Ammon's horn (tissue), 1 donor: ENCODE results near the gene TOM1L2.
"Not testable (repeated sequence)": the region's sequence is repeated elsewhere in the genome, so short reads cannot be mapped to it uniquely, and the experiment has no call there.

ENCODE experiments used
- DNase-seq: peaks from one replicate; pipeline ENCODE4 v3.0.0-alpha.2; 2016; ENCODE audit warnings: low spot score

TOM1L2 gene

DNA sequence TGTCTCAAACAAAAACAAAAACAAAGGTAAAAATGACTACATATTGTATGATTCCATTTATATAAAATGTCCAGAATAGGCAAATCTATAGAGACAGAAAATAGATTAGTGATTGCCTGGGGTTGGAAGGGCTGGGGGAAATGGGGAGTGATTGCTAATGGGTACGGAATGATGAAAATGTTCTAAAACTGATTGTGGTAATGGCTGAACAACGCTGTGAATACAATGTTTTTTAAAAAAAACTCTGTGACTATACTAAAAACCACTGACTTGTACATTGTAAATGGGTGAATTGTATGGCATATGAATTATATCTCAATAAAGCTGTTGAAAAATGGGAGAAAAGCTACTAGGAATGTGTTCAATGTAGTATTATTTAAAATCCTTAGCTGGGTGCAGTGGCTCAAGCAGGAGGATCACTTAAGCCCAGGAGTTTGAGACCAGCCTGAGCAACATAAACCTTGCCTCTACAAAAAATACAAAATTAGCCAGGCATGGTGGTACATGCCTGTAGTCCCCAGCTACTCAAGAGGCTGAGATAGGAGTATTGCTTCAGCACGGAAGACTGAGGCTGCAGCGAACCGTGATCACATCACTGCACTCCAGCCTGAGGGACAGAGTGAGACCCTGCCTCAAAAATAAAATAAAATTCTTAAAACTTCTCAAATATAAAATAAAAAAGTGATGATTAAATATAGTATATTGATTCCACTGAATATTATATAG, 47.9 kb downstream of the TOM1L2 start:
- DNase-seq, result no peak

DNA sequence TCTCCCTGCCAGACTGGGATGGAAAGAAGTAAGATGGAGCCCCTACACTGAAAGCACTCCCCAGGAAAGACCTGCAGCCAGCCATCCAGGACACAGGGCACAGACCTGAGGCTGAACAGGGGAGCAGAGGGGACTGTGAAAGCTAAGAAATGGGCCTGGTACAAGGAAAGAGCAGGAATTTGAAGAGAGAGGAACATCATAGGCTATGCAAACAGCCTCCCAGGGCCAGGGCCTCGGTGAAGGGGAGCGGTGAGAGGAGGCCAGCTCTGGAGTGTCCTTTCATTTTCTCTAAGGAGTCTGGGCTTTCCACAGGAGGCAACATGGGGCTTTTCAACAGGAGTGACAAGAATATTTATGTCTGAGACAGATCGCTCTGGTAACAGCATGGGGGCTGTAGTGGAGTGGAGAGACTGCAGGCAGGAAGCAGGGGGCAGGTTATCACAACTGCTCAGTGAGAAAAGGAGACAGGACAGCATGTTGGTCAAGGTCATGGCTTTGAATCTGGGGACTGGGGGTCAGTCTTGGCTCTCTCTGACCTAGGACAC, 50.1 kb downstream of the TOM1L2 start:
- no peak for DNase-seq

DNA sequence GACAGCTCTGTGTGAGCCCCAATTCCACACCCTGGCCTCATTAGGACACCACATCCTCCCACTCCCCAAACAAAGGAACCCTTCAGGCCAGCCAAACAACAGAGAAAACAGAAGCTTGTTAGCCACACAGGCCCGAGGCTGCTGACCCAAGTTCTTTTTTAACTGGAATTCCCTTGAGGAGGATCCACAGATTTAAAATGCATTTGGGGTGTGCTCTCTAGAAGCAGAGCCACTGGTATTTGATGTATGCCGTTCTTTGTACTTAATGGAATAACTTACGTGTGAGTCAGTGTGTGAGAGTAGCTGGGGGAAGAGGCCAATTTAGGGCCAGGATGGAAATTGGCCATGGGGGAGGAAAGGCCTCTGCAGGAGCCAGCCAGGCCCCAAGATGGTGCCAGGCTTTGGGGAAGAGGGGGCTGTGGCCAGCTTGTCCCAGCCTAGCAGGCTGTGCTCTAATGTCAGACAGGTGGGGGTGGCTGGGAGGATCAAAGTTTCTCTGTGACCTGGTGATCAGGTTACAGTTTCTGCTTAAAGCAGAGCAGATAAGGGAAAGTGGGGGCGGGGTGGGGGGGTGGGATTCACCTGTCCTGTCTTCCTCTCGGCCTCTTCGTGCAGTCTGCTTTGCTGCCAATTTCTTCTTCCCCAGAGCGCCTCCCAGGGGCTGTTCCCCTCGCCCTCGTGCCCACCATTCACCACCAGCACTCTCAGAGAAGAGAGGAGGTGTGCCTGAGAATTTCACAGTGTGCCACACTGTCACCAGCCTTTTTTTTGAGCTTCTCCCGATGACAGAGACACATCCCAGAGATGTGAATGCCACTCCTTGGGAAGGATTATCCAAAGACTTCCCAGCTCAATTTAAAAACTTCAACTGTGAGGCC, 50.8 kb downstream of the TOM1L2 start:
- DNase-seq, result peak; percentile 89

- DNase-seq, result peak; percentile 93
Measured at GRCh38 chr17:17919169-17920107, 52.8 kb downstream of the TOM1L2 start.

GRCh38 chr17:17917394-17917793, 54.8 kb downstream of the TOM1L2 start:
- no peak for DNase-seq

- no peak for DNase-seq
Measured at GRCh38 chr17:17915183-17915582, 57.0 kb downstream of the TOM1L2 start.

GRCh38 chr17:17913695-17914332, 58.4 kb downstream of the TOM1L2 start:
- no peak for DNase-seq

- not testable (repeated sequence) for DNase-seq
Measured at GRCh38 chr17:17912336-17912735, 59.9 kb downstream of the TOM1L2 start.

- peak; percentile 33 for DNase-seq
Measured at GRCh38 chr17:17911001-17911613, 61.1 kb downstream of the TOM1L2 start.

DNA sequence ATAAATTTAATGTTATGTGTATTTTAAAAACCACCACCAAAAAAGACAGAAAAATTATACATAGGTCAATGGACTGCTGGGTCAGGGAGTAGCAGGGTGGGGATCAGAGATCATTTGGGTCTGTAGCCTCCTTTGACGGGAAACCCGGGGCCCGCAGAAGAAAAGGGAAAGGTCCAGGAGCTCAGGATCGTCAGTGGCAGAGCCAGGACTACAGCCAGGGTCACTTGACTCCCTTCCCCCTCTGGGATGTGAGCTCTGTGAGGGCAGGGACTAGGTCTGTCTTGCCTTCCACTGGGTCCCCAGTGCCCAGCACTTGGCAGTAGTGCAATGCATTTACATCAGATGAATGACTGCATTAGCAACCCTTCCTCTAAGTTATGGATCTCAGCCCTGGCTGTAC, 62.1 kb downstream of the TOM1L2 start:
- DNase-seq, result no peak

DNA sequence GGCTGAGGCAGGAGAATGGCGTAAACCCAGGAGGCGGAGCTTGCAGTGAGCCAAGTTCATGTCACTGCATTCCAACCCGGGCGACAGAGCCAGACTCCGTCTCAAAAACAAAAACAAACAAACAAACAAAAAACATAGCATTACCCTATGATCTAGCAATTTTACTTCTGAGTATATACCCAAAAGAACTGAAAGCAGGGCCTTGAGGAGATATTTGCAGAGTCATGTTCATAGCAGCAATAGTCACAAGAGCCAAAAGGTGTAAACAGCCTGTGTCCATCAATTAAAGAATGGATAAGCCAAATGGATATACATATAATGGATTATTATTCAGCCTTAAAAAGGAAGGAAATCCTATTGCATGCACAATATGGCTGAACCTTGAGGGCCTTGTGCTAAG, 63.1 kb downstream of the TOM1L2 start:
- DNase-seq, result no peak

DNA sequence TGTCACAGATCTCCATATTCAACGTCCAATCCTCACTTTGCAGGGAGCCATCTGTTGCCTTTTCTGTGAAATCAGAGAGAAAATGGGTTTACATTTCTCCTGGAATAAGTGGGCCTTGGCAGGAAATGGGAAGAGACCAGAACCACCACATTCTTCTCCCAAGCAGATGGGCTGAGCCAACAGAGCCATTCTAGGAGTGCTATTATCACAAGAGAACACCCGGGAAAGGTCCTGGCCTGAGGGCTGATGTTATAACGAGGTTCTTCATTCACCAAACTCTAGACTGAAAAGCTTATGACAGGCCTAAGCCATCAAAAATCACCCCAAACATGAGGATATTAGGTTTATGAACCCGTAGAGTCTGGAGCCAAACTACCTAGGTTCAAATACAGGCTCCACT, 64.7 kb downstream of the TOM1L2 start:
- no peak for DNase-seq

GRCh38 chr17:17906418-17907215, 65.6 kb downstream of the TOM1L2 start:
- no peak for DNase-seq

GRCh38 chr17:17905036-17905320, 67.2 kb downstream of the TOM1L2 start:
- no peak for DNase-seq

- DNase-seq, result no peak
Measured at GRCh38 chr17:17904166-17905035, 67.8 kb downstream of the TOM1L2 start.

DNA sequence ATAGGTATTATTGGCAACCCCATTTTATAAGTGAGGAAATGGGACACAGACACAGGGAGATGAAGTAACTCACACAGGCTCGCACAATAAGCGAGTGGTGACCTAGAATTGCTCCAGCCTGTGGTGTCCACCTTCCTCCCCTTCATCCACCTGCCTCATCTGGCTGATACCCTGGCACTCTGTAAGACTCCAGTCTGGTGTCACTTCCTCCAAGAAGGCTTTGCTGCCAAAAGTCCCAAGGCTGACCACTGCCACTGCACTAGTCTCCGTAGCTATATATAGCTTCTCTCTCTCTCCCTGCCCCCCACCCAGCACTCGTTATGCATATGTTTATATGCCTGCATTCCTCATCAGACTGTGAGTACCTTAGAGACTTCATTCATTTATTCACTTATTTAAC, 69.3 kb downstream of the TOM1L2 start:
- DNase-seq, result no peak

- DNase-seq, result no peak
Measured at GRCh38 chr17:17902376-17902775, 69.8 kb downstream of the TOM1L2 start.

GRCh38 chr17:17900615-17901520, 71.3 kb downstream of the TOM1L2 start:
- DNase-seq, result peak; percentile 84
